VCaP (cell line): Measurements from ENCODE around the gene C9orf72.
"Not testable (repeated sequence)": the region's sequence is repeated elsewhere in the genome, so short reads cannot be mapped to it uniquely, and the experiment has no call there.

Source experiments
- H3K27ac ChIP-seq: fragments of 450-650 bp; 2 replicates; pipeline ENCODE4 v1.5.1; 2017
- CTCF ChIP-seq: fragments of 450-650 bp; conservative IDR thresholded peaks from 2 replicates; pipeline ENCODE4 v1.5.1; 2017; ENCODE audit warnings: mild to moderate bottlenecking, moderate library complexity

Gene C9orf72

GRCh38 chr9:27514551-27514950 is 58.7 kb downstream of the C9orf72 start:
- TF ChIP-seq CTCF: no peak

GRCh38 chr9:27511771-27512170 is 61.5 kb downstream of the C9orf72 start:
- no peak for TF ChIP-seq CTCF
- H3K27ac ChIP-seq: no peak overlapping the region

More at GRCh38 chr9:27514551-27514950, 58.7 kb downstream of the C9orf72 start:
- no peak overlapping the region for H3K27ac ChIP-seq

- no peak overlapping the region for H3K27ac ChIP-seq
- no peak for TF ChIP-seq CTCF
These were observed 62.5 kb downstream of the C9orf72 start for GRCh38 chr9:27510780-27511179.

GRCh38 chr9:27506981-27507380 is 66.3 kb downstream of the C9orf72 start:
- no peak overlapping the region for H3K27ac ChIP-seq
- TF ChIP-seq CTCF: no peak

- TF ChIP-seq CTCF: no peak
These were observed 67.5 kb downstream of the C9orf72 start for GRCh38 chr9:27505744-27506161.

GRCh38 chr9:27504259-27504658 is 69.0 kb downstream of the C9orf72 start:
- H3K27ac ChIP-seq: no peak overlapping the region
- TF ChIP-seq CTCF: no peak

More at GRCh38 chr9:27505744-27506161, 67.5 kb downstream of the C9orf72 start:
- no peak overlapping the region for H3K27ac ChIP-seq

GRCh38 chr9:27503623-27504022 is 69.7 kb downstream of the C9orf72 start:
- no peak for TF ChIP-seq CTCF
- no peak overlapping the region for H3K27ac ChIP-seq

GRCh38 chr9:27500902-27501301 is 72.4 kb downstream of the C9orf72 start:
- H3K27ac ChIP-seq: not testable (repeated sequence)
